Heart right ventricle (tissue), 16 donors: ENCODE data around the gene GNAT3. TPM values are rescaled to one million over a fixed set of nuclear protein-coding genes. Genes with fewer than 3 reads are reported as not detected.

ENCODE experiments used
- ATAC-seq, 8 donors: fragments of 200-7000 bp; cut with Tn5 transposase; one replicate each; pipeline ENCODE4 v1.9.1; 2020; ENCODE audit warnings: mild to moderate bottlenecking in 8 of 8, moderate library complexity in 8 of 8, moderate number of reproducible peaks in 1 of 8
- DNase-seq, 2 donors: peaks; one replicate each; pipeline ENCODE4 v3.0.0-alpha.2; 2020
- H3K27ac ChIP-seq, 10 donors: fragments of 200-600 bp; sonication (generic) in 2 of 10; one replicate each; pipeline versions ENCODE4 v1.5.0 to v1.8.0; 2020 to 2022; ENCODE audit warnings: mild to moderate bottlenecking in 3 of 10
- H3K27me3 ChIP-seq, 7 donors: fragments of 200-600 bp; one replicate each; pipeline ENCODE4 v1.8.0; 2021 to 2022; ENCODE audit warnings: mild to moderate bottlenecking in 2 of 7
- H3K36me3 ChIP-seq, 9 donors: fragments of 200-600 bp; sonication (generic) in 1 of 9; one replicate each; pipeline versions ENCODE4 v1.5.0 to v1.8.0; 2020 to 2022; ENCODE audit warnings: mild to moderate bottlenecking in 2 of 9
- H3K4me1 ChIP-seq, 9 donors: fragments of 200-600 bp; sonication (generic) in 1 of 9; one replicate each; pipeline versions ENCODE4 v1.5.0 to v1.8.0; 2020 to 2022; ENCODE audit warnings: mild to moderate bottlenecking in 4 of 9
- H3K4me3 ChIP-seq, 10 donors: fragments of 200-600 bp; sonication (generic) in 2 of 10; one replicate each; pipeline versions ENCODE4 v1.5.0 to v1.8.0; 2020 to 2022; ENCODE audit warnings: mild to moderate bottlenecking in 7 of 10, moderate library complexity in 2 of 10
- H3K9me3 ChIP-seq, 11 donors: fragments of 200-600 bp in 10 of 11; sonication (generic) in 2 of 11; one replicate each; pipeline versions ENCODE4 v1.5.0 to v1.8.0; 2013 to 2022; ENCODE audit warnings: mild to moderate bottlenecking in 2 of 11, control low read depth in 1 of 11, moderate library complexity in 1 of 11
- CTCF ChIP-seq, 9 donors: fragments of 200-600 bp; sonication (generic) in 2 of 9; IDR thresholded peaks; one replicate each; pipeline versions ENCODE4 v1.5.0 to v1.8.0; 2021 to 2022; ENCODE audit warnings: antibody characterized with exemption in 9 of 9, mild to moderate bottlenecking in 5 of 9, moderate library complexity in 1 of 9
- WGBS, 2 donors: extraction: QIAGEN DNeasy Blood & Tissue Kit; methylation state at CpG; one replicate each; pipeline ENCODE4 v1.1.7; 2013; ENCODE audit warnings: inconsistent platforms in 1 of 2; 5-methylcytosine and 5-hydroxymethylcytosine counted together
- intact Hi-C, 10 donors: fragments of 100-400 bp; cut with DNase I; formaldehyde crosslinking; loops; one replicate each; pipeline versions ENCODE4 v1.11.1 to v1.14.2; 2022
- polyA plus RNA-seq, 2 donors: library from polyadenylated mRNA; stranded (reverse); fragments of 200-250 nt; gene quantifications; one replicate each; pipeline ENCODE4 v1.2.3, GENCODE V29; 2013
- total RNA-seq, 10 donors: library from RNA; stranded (reverse); fragmentation: NEBNext Ultra II Directional in 3 of 10; extraction: Animal tissue kit (Norgen Biotek cat#: 25700) in 3 of 10; gene quantifications; one replicate each; pipeline versions ENCODE4 v1.2.1 to v1.2.4, GENCODE V29; 2021 to 2023
- donor health status: Arrhythmogenic right ventricular cardiomyopathy.
- donor health status: ischemic (EF 13 %, LVEDD 7.1; RV severe dilation, severe dysfunction).
- donor health status: healthy with polysubstance abuse.
- donor health status: DM: no; HTN: yes; CAD: no.
- donor health status: DM: no; HTN: no; CAD: no.
- donor health status: ischemic (EF 25% LVEDD 6.9; RV normal size, moderate dysfunction).
- donor health status: ischemic (EF 25% LVEDD 5.7; RV mildly dilated, moderate dysfunction).
- donor health status: healthy.
- donor health status: DM: yes; HTN: yes; CAD: no.
- donor health status: Ischemic cardiomyopathy.
- donor health status: ischemic (EF 35%, LVEDD 5.7; RV mildly dilated, moderate dysfunction).
- donor health status: nonischemic (EF 11% LVEDD 7.7; RV severe dilation, severe dysfunction).
- donor health status: DM: yes; HTN: yes; CAD: no.
- donor health status: PGD.
- donor health status: ischemic (EF 29% LVEDD 5.4; RV normal size, mild dysfunction).
- donor health status: nonischemic (EF 23%, LVEDD 6.1; RV moderate dilation, normal function).

The GNAT3 gene
- total and polyA plus RNA-seq, 12 donors: not detected

DNA sequence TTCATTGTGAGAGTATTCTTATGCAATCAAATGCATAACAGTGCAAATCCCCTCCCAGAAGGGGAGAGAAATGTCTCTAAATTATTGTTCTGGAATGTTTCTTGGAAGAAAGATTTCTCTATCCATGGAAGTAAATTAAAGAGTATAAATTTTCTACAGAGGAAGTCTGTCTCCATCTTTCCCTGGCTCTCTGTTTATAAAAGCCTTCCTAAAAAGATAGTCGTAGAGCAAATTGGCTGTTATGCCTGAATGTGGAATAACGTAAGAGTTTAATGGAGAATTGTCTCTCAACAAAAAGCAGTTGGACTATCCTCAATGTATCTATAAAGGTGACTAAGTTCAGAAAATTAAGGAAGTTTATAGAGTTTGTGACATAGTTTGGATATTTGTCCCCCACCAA, 76.3 kb downstream of the GNAT3 start:
- no peak overlapping the region for H3K27ac ChIP-seq
- no peak for ATAC-seq
- H3K4me3 ChIP-seq: no peak overlapping the region
- 76 to 82% methylated on average over 2 of the region's 2 CpGs for WGBS, 2 donors
- no peaks in the 10 kb centered on the region for H3K27me3 ChIP-seq
- H3K36me3 ChIP-seq: no peaks in the 10 kb centered on the region
- H3K9me3 ChIP-seq: peaks cover 0 to 7% (median 0%) of the 10 kb centered on the region in 11 donors
- intact Hi-C loops: loop anchor here in 2 of 10 donors (5.0 to 10.0 kb wide), 2 partner anchors 222 to 229 kb away; no protein-coding TSS in a partner anchor
- no peak for TF ChIP-seq CTCF (IDR thresholded peaks at IDR 0.05)
- no peak for DNase-seq
- H3K4me1 ChIP-seq: peaks cover 0 to 11% (median 0%) of the 10 kb centered on the region in 9 donors

- Histone ChIP-seq H3K9me3 (peaks cover 0 to 7% (median 0%) of the 10 kb centered on the region in 11 donors), H3K27ac (no peak overlapping the region), H3K36me3 (no peaks in the 10 kb centered on the region), H3K4me3 (no peak overlapping the region), H3K4me1 (peaks cover 0 to 6% (median 0%) of the 10 kb centered on the region in 9 donors), H3K27me3 (no peaks in the 10 kb centered on the region)
- WGBS, 2 donors: 86 to 95% methylated on average over 5 of the region's 5 CpGs
- DNase-seq: no peak
- TF ChIP-seq CTCF (IDR thresholded peaks at IDR 0.05): no peak
- intact Hi-C loops: loop anchor here in 1 of 10 donors (10.0 kb wide), 1 partner anchor 231 kb away; no protein-coding TSS in a partner anchor
- peak in 1 of 8 donors; percentile 51 for ATAC-seq
Observed at GRCh38 chr7:80434047-80434446, 77.8 kb downstream of the GNAT3 start.

DNA sequence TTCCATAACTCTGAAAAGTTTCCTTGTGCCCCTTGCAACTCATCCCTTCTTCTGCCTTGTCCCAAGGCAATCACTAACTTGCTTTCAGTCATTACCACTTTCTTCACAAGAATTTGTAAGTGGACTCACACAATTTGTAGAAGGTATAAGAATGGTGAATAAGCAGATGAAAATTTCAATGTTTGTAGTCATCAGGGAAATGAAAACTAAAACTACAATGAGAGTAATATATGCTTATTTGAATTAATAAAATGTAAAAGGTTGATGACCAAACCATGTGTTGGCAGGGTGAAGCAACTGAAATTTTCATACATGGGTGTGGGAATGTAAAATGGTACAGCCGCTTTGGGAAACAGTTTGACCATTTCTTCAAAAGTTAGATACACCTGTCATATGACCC, 79.7 kb downstream of the GNAT3 start:
- Histone ChIP-seq H3K36me3 (no peaks in the 10 kb centered on the region), H3K27ac (no peak overlapping the region), H3K27me3 (no peaks in the 10 kb centered on the region), H3K4me3 (no peak overlapping the region), H3K9me3 (peaks cover 0 to 3% (median 0%) of the 10 kb centered on the region in 11 donors), H3K4me1 (peaks cover 0 to 10% (median 3%) of the 10 kb centered on the region in 9 donors)
- 100% methylated on average over 1 of the region's 1 CpG; no CpG with 5 or more reads in 1 of the 2 donors for WGBS, 2 donors
- no peak for TF ChIP-seq CTCF (IDR thresholded peaks at IDR 0.05)
- no peak for ATAC-seq
- intact Hi-C loops: loop anchor here in 1 of 10 donors (10.0 kb wide), 1 partner anchor 233 kb away; no protein-coding TSS in a partner anchor
- DNase-seq: no peak

GRCh38 chr7:80429181-80429580, 82.7 kb downstream of the GNAT3 start:
- intact Hi-C loops: loop anchor here in 7 of 10 donors (2.0 to 5.0 kb wide), 7 partner anchors 24 to 253 kb away; no protein-coding TSS in a partner anchor
- 92 to 93% methylated on average over 1 of the region's 1 CpG for WGBS, 2 donors
- ATAC-seq: no peak

More at GRCh38 chr7:80429181-80429580, 82.7 kb downstream of the GNAT3 start:
- Histone ChIP-seq H3K36me3 (no peaks in the 10 kb centered on the region), H3K27ac (no peak overlapping the region), H3K4me3 (no peak overlapping the region), H3K27me3 (no peaks in the 10 kb centered on the region), H3K9me3 (no peaks in the 10 kb centered on the region), H3K4me1 (peaks cover 0 to 10% (median 3%) of the 10 kb centered on the region in 9 donors)
- no peak for TF ChIP-seq CTCF (IDR thresholded peaks at IDR 0.05)
- DNase-seq: no peak
